Loucy (cell line): Measurements from ENCODE around the gene PLIN3.

Experiments used
- CTCF ChIP-seq: fragments of 200-600 bp; sonication (generic); conservative IDR thresholded peaks from 2 replicates; pipeline ENCODE4 v1.5.1; 2014; ENCODE audit warnings: mild to moderate bottlenecking, antibody characterized with exemption, low read length
- EZH2phosphoT487 ChIP-seq: fragments of 200-600 bp; IDR thresholded peaks from 2 replicates; pipeline ENCODE4 v1.6.1; 2018; ENCODE audit warnings: antibody characterized with exemption, mild to moderate bottlenecking, moderate library complexity, borderline replicate concordance

DNA sequence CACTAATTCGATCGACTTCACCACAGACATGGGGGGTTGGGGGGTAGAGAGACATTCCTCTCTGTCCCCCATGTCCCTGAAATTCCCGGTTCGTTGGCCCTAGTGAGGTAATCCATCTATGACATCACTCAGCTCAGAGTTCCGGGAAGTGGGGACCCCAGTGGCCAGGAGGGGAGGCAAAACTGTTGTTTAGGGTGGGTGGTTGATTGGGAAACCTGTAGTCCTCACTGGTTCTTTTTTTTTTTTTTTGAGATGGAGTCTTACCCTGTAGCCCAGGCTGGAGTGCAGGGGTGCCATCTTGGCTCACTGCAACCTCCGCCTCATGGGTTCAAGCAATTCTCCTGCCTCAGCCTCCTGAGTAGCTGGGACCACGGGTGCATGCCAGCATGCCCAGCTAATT, 35.3 kb upstream of the PLIN3 start, which contains the start of gene ARRDC5:
- no peak for TF ChIP-seq CTCF
- no peak for TF ChIP-seq EZH2phosphoT487
